DMS114 treated with DMSO at 0.1 percent for 48 hours (cell line): Measurements from ENCODE around the gene ETS2.
"Not testable (repeated sequence)": the region's sequence is repeated elsewhere in the genome, so short reads cannot be mapped to it uniquely, and the experiment has no call there.

Source experiments
- DNase-seq: peaks from one replicate; lab custom pipeline; 2025; ENCODE audit not compliant: unreplicated experiment; lab: John Stamatoyannopoulos, UW

The ETS2 gene

DNA sequence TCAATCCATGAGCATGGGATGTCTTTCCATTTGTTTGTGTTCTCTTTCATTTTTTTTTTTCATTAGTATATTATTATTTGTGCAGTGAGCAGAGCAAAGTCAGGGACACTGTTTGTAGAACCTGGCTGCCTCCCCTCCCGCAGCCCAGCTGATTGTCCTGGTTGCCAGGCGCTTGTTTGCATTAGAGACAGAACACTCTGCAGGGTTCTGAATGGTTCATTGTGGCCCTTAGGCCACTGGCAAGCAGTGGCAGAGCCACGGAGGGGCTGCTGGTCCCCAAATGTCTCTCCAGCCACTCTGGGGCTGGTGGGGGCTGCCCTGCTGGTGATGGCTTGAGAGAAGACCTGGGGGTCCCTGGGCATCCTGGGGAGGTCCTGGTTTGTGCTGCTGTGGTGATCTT lies 29.0 kb downstream of the ETS2 start:
- DNase-seq, result no peak

DNA sequence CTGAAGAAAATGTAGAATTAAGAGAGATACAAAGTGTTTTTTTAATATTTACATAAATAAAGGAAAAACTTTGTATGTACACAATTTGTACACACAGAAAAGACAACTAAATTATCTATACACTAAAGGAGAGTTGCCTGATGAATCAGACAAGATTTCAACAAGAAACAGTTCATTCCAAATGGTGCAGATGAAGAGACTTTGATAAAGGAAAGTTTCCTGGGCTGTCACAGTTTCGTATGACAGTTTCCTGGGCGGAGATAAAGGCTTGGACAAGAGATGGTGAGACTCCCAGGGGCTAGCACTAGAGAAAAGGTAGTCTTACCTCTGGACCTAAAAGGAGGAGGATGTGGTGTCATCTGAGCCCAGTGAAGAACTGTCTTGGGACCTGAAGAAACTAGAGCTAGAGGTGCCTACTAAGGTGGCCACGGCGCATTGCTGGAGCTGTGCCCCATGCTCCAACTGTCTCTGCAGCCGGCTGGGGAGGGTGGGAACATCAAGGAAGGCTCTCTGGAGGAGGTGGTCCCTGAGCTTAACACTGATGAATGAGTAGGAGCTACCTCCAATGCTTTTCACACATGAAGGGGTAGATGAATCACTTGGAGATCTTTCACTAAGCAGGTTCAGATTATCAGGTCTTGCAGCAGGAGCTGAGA lies 32.2 kb downstream of the ETS2 start:
- DNase-seq, result no peak

DNA sequence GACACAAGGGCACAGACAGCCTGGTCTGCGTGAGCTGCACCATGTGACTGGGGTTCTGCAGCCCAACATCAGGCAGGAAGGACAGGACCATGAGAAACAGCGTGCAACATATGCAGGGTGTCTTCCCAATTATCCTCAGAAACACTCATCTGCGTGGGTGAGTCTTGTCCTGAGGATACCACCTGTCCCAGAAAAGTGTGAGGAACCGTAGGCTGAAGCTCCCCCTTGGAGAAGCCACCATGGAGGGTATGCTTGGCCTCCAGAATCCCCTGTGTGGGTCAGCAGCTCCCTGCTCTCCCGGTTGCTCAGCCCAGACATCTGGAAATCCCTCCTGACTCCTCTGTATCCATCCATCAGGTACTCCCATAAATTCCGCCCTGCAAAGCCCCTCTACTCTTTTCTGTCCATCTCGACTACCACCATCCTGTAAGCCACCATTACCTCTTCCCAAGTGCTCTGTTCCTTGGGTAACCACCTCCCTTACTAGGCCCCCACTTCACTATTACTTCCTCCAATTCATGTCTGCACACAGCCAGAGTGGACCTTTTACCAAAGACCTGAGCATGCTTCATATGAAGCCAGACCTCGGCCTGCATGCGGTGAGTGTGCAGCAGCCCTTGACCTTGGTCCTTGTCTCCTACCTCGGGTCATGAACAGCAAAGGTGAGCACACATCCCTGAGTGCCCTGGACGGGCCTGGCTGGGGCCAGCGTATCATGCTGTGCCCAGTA lies 33.0 kb downstream of the ETS2 start:
- no peak for DNase-seq

DNA sequence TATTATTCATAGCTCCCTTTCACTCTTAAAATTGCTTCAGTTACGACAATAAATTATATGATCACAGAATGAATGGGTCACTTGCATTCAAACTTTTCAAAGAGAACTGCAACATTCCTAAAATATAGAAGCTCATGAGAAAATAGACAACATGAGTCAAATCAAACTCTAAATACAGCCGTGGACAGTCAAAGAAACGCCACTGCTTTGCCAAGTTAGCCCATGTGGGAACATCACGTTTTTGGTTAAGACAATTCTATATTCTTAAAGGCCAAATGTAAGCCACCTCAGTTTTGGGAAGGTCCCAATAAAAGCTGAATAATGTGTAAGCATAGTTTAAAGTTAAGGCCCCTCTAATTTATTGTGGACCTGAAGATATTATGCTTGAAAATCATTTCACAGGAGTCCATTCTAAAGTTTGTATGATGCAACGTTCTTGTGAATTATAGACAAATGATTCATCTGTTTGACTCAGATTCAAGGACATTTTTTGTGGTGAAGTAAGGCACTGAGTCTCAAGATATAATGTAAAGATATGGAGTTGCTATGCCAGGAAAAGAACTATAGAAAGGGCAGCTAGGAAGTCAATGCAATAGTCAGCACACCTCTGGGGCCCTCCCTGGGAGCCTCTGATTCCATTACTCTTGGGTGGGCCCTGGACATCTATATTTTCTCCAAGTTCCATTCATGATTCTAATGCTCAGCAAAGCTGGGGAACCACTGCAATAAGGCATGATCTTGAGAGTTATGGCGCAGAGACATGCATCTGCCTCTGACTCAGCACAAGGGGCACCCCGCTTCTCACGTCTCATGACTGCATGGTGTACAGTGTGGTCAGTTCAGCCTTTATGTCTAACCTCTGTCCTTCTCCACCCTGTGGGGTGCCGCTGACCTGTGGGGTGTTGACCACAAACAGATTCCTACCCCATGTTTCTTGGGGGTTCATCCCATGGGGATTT lies 33.9 kb downstream of the ETS2 start:
- no peak for DNase-seq

DNA sequence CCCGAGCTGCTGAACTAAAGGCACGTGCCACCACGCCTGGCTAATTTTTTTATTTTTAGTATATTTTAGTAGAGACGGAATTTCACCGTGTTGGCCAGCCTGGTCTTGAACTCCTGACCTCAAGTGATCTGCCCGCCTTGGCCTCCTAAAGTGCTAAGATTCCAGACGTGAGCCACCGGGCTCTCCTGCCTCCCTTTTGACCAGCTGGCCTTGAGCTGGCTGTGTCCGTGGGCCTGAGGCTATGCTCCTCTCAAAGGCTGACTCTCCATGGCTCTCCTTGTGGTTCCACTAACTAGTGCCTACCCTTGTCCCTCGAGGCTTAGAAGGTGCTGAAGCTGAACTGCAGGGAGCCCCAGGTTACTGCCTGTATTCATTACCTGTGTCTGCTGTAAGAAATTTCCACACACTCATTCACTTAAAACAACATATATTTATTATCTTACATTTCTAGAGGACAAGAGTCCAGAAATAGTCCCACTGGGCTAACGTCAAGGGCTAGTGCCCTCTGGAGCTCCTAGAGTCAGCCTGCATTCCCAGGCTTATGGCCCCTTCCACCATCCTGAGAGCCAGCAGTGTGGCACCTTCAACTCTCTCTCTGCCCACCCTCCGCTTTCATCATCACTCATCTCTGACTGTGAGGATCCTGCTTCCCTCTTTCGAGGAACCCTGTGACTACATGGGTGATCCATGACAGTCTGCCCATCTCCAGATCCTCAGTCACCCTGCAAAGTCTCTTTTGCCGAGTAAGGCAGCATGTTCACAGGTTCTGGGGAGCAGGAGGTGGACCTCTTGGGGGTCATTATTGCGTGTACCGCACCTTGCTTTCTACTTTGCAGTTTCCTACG lies 34.9 kb downstream of the ETS2 start:
- DNase-seq, result no peak

DNA sequence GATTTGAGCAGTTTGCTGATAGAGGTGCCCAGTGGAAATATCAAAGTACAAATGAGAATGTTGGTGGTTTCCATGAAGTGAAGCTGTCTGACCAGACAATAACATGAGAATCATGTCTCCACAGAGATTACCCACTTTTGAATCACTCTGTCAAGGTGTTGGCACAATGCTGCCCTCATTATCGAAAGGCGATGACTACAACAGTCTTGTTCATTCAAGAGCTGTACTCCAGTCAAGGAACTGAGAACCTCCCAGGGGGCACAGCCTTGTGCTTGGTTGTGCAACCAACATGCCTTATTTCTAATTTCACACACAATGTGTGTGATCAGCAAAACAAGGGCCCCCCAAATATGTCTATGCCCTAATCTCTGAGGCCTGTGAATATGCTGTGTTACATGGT lies 35.7 kb downstream of the ETS2 start:
- DNase-seq, result no peak

DNA sequence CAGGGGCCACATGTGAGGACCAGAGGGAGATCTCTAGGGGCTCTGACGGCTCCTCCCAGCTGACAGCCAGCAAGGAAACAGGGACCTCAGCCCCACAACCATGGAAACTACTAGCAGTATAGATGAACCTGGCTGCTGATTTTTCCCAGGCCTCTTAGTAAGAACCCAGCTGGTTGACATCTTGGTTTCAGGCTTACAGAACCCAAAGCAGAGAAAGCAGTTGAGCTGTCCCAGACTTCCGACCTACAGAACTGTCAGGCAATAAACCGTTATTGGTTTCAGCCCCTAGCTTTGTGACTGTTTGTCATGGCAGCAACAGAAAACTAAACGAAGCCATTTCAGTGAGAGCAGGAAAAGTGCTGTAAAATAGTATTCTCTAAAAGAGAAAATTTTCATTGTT lies 36.4 kb downstream of the ETS2 start:
- no peak for DNase-seq

DNA sequence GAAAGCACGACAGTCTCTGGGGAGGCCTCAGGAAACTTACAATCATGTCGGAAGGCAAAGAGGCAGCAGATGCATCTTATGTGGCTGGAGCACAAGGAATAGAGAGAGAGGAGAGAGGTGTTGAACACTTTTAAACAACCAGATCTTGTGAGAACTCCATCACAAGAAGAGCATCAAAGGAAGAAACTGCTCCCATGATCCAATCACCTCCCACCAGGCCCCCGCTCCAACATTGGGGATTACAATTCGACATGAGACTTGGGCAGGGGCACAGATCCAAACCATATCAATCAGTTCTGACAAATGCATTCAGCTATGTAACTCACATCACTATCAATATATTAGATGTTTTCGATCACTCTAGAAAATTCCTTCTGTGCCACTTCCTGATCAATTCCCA lies 37.6 kb downstream of the ETS2 start:
- no peak for DNase-seq

DNA sequence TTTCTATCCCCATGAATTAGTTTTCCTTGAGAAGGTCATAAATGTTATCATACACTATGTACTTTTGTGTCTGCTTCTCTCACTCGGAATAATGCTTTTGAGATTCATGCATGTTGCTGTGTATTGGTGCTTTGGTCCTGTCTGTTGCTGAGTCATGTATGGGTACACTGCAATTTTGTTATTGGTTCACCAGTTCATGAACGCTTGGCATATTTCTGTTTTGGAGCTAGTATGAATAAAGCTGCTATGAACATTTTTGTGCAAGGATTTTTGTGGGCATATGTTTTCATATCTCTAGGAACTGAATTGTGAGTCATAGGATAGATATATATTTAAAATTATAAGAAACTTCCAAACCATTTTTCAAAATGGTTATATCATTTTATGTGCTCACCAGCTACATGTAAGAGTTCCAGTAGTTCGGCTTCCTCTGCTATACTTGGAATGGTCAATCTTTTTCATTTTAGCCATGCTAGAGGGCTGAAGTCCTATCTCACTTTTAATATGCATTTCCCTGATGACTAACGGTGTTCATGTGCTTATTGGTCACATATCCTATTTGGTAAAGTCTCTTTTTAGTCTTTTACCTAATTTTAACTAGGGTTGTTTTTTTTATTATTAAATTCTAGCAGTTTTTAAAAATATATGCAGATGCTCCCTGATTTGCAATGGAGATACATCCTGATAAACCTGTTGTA lies 38.2 kb downstream of the ETS2 start:
- no peak for DNase-seq

DNA sequence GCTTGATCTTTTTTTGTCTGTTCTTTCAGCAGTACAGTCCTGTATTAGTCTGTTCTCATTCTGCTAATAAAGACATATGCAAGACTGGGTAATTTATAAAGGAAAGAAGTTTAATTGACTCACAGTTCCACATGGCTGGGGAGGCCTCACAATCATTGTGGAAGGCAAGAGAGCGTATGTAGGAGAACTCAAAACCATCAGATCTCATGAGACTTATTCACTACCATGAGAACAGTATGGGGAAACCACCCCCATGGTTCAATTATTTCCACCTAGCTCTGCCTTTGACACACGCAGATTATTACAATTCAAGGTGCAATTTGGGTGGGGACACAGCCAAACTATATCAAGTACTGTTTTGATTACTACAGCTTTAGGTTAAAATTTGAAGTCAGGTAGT lies 39.6 kb downstream of the ETS2 start:
- not testable (repeated sequence) for DNase-seq

DNA sequence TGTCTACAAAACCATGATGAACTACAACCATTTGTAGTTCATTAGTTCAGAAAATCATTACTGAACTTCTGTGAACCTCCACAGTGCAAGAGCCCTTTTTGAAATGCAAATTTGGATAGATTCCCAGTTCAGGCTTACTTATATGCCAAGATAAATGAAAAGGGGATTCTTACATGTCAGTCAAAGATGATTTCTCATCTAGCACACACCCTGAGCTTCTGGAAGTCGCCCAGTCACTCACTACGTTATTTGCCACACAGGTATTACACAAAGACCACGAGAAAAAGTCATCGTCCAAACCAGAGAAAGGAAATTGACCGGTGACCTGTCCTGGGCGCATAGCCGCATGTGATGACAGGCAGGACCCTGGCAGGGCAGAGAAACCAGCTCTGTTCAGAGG lies 41.8 kb downstream of the ETS2 start:
- DNase-seq, result no peak

DNA sequence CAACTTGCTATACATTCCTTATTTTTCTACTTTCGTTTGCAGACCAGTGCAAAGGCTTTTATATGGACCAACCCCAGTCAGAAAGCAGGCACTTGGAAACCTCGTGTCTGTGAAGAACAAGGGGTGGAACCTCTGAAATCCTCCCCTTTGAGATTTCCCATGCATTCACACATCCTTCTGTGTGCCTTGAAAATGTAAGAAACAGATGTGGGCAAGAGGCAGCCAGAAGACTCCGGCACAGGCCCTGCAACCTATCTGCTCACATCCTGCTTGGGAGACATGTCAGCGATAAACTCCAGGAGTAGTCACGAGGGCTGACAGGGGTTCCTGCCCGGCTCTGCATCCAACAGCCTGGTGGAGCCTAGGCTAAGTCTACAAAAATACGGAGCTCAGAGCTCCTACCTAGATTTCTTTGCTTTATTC lies 42.5 kb downstream of the ETS2 start:
- DNase-seq, result no peak

DNA sequence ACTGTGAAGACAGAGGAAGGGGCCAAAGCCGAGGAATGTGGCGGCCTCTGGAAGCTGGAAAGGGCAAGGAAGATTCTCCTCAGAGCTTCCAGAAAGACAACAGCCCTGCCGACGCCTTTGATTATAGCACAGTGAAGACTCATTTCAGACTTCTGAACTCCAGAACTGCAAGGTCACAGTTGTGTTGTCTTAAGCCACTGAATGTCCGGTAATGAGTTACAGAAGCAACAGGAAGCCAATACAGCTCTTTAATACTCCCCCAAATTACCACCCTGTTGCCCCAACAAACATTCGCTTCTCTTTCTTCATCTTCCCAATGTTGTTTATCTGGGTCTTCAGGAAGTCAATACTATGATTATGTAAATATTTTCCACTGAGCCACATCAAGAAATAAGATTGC lies 44.0 kb downstream of the ETS2 start:
- DNase-seq, result no peak

DNA sequence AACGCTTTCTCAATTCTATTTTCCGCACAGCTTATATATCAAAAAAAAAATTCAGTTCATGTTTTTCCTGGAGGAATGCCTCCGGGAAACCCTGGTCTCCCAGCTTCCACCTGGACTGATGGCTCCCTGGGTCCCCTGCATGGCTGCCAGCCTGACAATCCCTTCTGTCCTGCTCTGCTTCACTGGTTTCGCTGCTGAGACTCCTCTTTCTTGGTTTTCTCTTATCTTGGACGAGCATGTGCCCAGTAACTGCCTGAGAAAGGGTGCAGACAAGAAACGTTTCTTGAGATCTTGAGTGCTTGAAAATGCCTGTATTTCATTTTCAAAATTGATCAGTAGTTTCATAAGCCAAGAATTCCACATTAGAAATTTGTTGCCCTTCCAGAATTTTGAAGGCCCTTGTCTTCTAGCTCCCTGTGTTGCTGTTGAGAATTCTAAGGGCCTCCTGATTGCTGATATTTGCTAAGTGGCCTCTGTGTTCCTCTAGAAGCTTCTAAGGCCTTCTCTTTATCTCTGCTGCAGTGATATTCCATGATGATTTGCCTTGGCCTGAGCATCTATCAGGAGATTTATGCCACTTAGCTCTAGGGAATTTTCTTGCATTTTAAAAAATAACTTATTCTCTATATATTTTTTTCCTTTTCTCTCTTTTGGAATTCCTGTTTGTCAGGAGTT lies 44.7 kb downstream of the ETS2 start:
- DNase-seq, result no peak

DNA sequence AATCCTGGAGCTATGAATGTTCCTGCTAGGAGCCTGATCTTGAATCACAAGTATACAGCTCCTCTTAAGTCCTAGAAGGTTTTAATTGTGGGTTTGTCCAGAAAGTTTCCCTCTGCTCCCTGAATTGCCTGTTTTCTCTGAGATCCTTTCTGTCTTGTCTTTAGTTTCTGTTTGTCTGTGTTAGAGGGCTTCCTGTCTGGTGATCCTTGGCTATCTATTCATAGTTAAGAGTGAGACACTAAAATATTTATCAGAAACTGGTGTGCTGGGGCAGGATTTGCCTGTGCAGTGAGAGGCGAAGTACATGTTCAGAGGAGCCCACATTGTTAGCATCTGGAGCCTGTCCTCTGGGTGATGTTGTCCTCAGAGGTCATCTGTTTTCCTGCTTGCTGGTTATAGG lies 45.4 kb downstream of the ETS2 start:
- DNase-seq, result no peak

DNA sequence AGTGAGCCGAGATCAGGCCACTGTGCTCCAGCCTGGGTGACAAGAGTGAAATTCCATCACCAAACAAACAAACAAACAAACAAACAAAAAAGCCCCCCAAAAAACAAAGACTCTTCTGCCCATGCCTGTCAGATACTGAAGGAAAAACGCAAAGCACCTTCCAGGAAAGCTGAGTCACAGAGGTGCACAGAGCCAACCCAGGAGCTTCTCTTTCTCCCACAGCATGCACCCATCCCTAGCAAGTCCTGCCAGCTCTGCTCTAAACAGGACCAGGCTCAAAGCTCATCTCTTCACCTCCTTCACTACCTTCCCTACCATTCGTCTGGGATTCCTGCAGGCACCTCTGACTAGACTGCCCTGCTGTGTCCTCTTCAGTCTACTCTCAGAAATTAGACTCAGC lies 46.5 kb downstream of the ETS2 start:
- DNase-seq, result no peak

DNA sequence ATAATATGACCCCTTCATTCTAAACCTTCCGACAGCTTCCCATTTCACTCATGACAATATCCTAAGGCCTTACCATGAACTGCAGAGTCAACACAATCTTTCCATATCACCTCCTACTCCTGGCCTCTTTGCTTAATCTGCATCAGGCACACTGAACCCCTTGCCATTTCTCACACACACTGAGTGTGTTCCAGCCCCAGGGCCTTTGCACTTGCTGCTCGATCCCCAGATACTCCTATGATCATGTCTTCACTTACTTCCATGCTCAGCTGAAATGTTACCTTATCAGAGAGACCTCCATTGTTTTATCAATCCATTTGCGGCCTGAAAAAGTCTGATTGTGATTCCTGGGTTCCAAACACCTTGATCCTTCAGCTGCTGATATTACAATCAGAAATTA lies 47.0 kb downstream of the ETS2 start:
- no peak for DNase-seq

DNA sequence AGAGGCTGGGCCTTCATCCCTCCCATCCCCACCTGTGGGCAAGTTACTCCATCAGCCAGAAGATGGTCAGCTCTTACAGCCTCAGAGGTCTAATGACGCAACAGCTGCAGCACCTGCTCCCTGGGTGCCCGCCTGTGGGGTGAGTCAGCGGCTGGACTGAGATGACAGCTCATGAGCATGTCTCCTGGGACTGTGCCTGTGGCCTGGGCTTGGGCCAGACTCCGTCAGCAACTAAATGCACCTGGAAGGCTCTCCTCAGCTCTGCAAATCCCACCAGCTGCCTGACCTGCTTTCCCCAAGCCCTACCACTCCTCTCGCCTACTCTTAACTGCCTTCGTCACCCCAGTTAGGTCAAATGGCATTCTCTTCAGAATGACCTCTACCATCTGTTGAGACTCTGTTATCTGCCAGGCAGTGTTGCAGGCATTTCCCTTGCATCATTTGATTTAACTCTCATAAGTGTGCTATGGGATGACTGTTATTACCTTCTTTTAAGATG lies 47.7 kb downstream of the ETS2 start:
- DNase-seq, result no peak

DNA sequence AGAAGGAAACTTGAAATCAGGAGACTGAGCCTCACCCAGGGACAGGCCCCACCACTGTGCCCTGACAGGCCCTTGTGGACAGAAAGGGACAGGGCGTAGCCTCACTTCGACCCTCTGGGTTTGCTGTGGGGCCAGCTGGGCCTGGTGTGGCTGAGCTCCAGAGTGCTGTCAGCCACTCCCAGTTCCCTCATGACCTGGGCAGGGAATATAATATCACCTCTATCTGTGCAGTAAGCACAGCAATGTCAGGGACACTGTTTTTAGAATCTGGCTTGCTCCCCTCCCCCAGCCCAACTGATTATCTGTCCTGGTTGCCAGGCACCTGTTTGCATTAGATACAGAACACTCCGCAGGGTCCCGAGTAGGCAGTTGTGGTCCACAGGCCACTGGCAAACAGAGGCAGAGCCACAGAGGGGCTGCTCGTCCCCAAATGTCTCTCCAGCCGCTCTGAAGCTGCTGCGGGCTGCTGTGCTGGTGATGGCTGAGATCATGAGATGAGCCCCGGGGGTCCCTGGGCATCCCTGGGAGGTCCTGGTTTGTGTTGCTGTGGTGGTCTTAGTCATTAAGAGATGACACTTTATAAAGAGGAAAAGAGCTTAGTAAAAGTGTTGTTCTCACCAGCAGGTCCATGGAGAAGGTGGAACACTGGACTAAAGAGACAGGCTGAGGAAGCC lies 51.6 kb downstream of the ETS2 start:
- no peak for DNase-seq
